ENCODE data around the gene MEP1A.

GRCh38 chr6:46865221-46865620 lies 72.0 kb downstream of the MEP1A start:
- no peak for TF ChIP-seq YY1 (IDR thresholded peaks at IDR 0.05; ENCODE audit: insufficient read depth, insufficient read length)
- no peak for TF ChIP-seq ZNF274 (IDR thresholded peaks at IDR 0.05; ENCODE audit: low read depth, low read length)
- no peak for TF ChIP-seq SUZ12 (IDR thresholded peaks at IDR 0.05; ENCODE audit: extremely low read depth, insufficient read depth, insufficient read length)

All from NT2/D1 (cell line).